Superior temporal gyrus (tissue), 1 donor: ENCODE results near the gene TMEM167A.
"Not testable (repeated sequence)": the region's sequence is repeated elsewhere in the genome, so short reads cannot be mapped to it uniquely, and the experiment has no call there.

Source experiments
- DNase-seq: peaks from one replicate; pipeline ENCODE4 v3.0.0-alpha.2; 2016; ENCODE audit errors: extremely low spot score

Gene TMEM167A

GRCh38 chr5:83090169-83090568, 13.0 kb upstream of the TMEM167A start:
- no peak for DNase-seq

- DNase-seq: no peak
Observed at GRCh38 chr5:83085106-83085505, 7.9 kb upstream of the TMEM167A start.

- DNase-seq: no peak
Observed at GRCh38 chr5:83084336-83084735, 7.1 kb upstream of the TMEM167A start.

- DNase-seq: no peak
Observed at GRCh38 chr5:83082750-83083149, 5.6 kb upstream of the TMEM167A start.

GRCh38 chr5:83077662-83078261, 568 bp upstream of the TMEM167A start:
- DNase-seq: no peak

- DNase-seq: no peak
Observed at GRCh38 chr5:83072966-83073365, 4.2 kb downstream of the TMEM167A start.

- DNase-seq: no peak
Observed at GRCh38 chr5:83071286-83072051, 5.7 kb downstream of the TMEM167A start.

GRCh38 chr5:83069096-83069799, 7.9 kb downstream of the TMEM167A start:
- DNase-seq: no peak

- not testable (repeated sequence) for DNase-seq
Observed at GRCh38 chr5:83067377-83067776, 9.8 kb downstream of the TMEM167A start.

GRCh38 chr5:83066548-83067110, 10.6 kb downstream of the TMEM167A start:
- DNase-seq: no peak

- DNase-seq: no peak
Observed at GRCh38 chr5:83059341-83059740, 17.9 kb downstream of the TMEM167A start.

GRCh38 chr5:83058726-83059125, 18.5 kb downstream of the TMEM167A start:
- no peak for DNase-seq

GRCh38 chr5:83055166-83055565, 22.0 kb downstream of the TMEM167A start:
- DNase-seq: no peak

GRCh38 chr5:83050723-83051340, 26.4 kb downstream of the TMEM167A start:
- no peak for DNase-seq

GRCh38 chr5:83049370-83049885, 27.8 kb downstream of the TMEM167A start:
- DNase-seq: no peak

- DNase-seq: no peak
Observed at GRCh38 chr5:83048811-83049210, 28.4 kb downstream of the TMEM167A start.

- no peak for DNase-seq
Observed at GRCh38 chr5:83048277-83048676, 28.9 kb downstream of the TMEM167A start.

- DNase-seq: no peak
Observed at GRCh38 chr5:83044926-83045325, 32.3 kb downstream of the TMEM167A start.

- no peak for DNase-seq
Observed at GRCh38 chr5:83042507-83042906, 34.7 kb downstream of the TMEM167A start.

GRCh38 chr5:83038924-83039323, 38.3 kb downstream of the TMEM167A start:
- DNase-seq: no peak

GRCh38 chr5:83036991-83037575, 40.1 kb downstream of the TMEM167A start:
- DNase-seq: peak; percentile 54
